Kidney epithelial cell (primary cell): ENCODE data around the gene FMN1. TPM values are rescaled to one million over a fixed set of nuclear protein-coding genes. Genes with fewer than 3 reads are reported as not detected.

Experiments
- DNase-seq: peaks from one replicate; pipeline ENCODE4 v3.0.0-alpha.2; 2010; ENCODE audit warnings: low read depth
- H3K27me3 ChIP-seq: 2 replicates; pipeline ENCODE4 v1.6.0; 2011; ENCODE audit warnings: low read length; ENCODE audit not compliant: control insufficient read depth, insufficient read depth
- H3K36me3 ChIP-seq: 2 replicates; pipeline ENCODE4 v1.5.1; 2011; ENCODE audit warnings: low read length; ENCODE audit not compliant: control insufficient read depth, insufficient read depth
- H3K4me3 ChIP-seq: 2 replicates; pipeline ENCODE4 v1.5.1; 2011; ENCODE audit warnings: low read depth, mild to moderate bottlenecking, control low read depth, low read length
- CTCF ChIP-seq: IDR thresholded peaks from 2 replicates; pipeline ENCODE4 v1.5.1; 2011; ENCODE audit warnings: mild to moderate bottlenecking, moderate library complexity, low read length, control low read depth, inconsistent platforms; ENCODE audit not compliant: insufficient read depth, poor library complexity, severe bottlenecking
- total RNA-seq: library from RNA; depleted of rRNA; stranded (reverse); fragments of >200 nt; gene quantifications from 2 replicates; pipeline ENCODE4 v1.2.3, GENCODE V29; 2015

The FMN1 gene
- total RNA-seq, 1 donor from 2014 or later: 4.5 TPM

GRCh38 chr15:32823750-32824149 lies 370.8 kb downstream of the FMN1 start:
- no peak for DNase-seq
- Histone ChIP-seq H3K27me3 (no peaks in the 10 kb centered on the region), H3K4me3 (no peak overlapping the region), H3K36me3 (no peaks in the 10 kb centered on the region)
- no peak for TF ChIP-seq CTCF

GRCh38 chr15:32822739-32823138 lies 371.8 kb downstream of the FMN1 start:
- no peaks in the 10 kb centered on the region for H3K36me3 ChIP-seq

DNA sequence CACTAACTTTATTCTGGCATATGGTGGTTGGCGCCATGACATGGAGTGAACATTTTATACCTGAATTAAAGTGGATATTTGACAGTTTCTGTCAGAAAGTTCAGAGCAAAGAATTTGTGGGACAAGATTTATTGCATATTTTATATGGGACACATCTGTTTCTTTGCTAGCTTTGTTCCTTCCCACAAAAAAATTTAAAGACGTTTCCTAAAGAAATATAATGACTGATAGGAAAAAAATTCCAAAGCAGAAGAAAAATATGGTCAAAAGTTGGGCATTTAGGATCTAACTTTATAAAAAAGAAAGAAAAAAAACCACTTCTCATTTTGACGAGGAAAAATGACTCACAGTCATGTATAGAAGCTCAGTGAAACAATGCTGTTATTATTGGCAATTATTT lies 375.1 kb downstream of the FMN1 start:
- no peak for DNase-seq

More at GRCh38 chr15:32822739-32823138, 371.8 kb downstream of the FMN1 start:
- no peak for TF ChIP-seq CTCF
- Histone ChIP-seq H3K27me3 (no peaks in the 10 kb centered on the region), H3K4me3 (no peak overlapping the region)
- no peak for DNase-seq

DNA sequence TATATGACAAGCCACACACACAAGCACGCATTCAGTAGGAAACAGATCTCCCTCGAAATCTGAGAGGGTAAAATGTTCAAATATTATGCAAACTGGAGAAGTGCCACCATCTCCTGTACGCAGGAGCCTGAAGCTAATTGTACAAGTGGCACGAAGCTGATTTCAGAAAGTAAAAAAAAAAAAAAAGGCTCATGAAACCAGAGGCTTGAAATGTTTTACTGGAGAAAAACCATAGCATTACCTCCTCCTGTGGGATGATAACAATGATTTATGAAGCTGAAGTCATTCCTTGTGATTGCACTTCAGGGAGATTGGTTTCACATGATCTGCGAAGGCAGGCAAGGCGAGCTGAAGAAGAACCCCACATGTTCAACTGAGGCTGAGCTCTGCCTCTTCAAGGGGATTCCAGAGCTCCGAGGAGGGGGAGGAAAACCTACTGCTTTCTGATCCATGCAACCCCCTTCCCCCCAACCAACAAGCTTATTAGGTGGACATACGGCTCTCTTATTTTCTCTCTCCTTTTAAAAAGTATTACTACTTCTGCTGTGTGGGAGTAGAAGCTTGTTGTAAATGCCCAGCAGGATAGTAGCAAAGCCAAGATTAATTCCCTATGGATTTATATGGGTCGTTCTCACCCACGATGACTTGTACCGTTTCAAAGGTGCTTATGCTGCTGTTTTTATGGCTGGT lies 375.6 kb downstream of the FMN1 start:
- Histone ChIP-seq H3K27me3 (no peaks in the 10 kb centered on the region), H3K4me3 (no peak overlapping the region), H3K36me3 (no peaks in the 10 kb centered on the region)
- DNase-seq: peak; percentile 71
- no peak for TF ChIP-seq CTCF

More for the DNA sequence above, 375.1 kb downstream of the FMN1 start:
- no peak for TF ChIP-seq CTCF
- no peak overlapping the region for H3K4me3 ChIP-seq
- no peaks in the 10 kb centered on the region for H3K36me3 ChIP-seq
- no peaks in the 10 kb centered on the region for H3K27me3 ChIP-seq

GRCh38 chr15:32817577-32817976 lies 376.9 kb downstream of the FMN1 start:
- no peak overlapping the region for H3K4me3 ChIP-seq
- DNase-seq: no peak
- H3K27me3 ChIP-seq: no peaks in the 10 kb centered on the region
- no peaks in the 10 kb centered on the region for H3K36me3 ChIP-seq
- no peak for TF ChIP-seq CTCF

DNA sequence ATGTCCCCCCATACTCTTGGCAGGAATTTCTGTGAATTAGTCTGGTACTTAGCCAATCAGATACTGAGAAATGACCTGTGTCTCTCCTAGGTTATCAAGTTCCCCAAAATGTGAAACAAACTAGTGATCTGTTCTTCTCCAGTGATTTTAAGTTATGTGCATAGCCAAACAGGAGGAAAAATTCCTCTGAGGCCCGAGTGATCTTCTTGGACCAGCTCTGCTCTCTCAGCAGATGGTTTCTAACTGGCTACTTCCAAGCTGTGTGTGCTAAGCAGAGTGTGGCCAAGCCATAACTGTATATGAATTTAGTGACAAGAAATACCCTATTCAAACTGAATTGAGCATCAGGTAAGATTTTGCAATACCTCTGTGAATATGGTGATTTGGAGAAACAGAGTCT lies 387.2 kb downstream of the FMN1 start:
- H3K4me3 ChIP-seq: no peak overlapping the region
- H3K27me3 ChIP-seq: no peaks in the 10 kb centered on the region
- TF ChIP-seq CTCF: no peak
- H3K36me3 ChIP-seq: no peaks in the 10 kb centered on the region
- no peak for DNase-seq
